DOHH2 (cell line): ENCODE results near the gene WNT3A.

Source experiments
- EZH2phosphoT487 ChIP-seq: fragments of 200-600 bp; sonication (generic); IDR thresholded peaks from 2 replicates; pipeline ENCODE4 v1.6.1; 2017; ENCODE audit warnings: borderline replicate concordance, mild to moderate bottlenecking, antibody characterized with exemption, low read length, moderate library complexity, mixed read lengths
- TF ChIP-seq, protein P1 (sequence below): fragments of 200-600 bp; sonication (generic); IDR thresholded peaks from one replicate; pipeline ENCODE4 v1.5.1; 2014; ENCODE audit warnings: antibody characterized with exemption, mild to moderate bottlenecking, low read depth, low read length; ENCODE audit not compliant: poor library complexity, severe bottlenecking

DNA sequence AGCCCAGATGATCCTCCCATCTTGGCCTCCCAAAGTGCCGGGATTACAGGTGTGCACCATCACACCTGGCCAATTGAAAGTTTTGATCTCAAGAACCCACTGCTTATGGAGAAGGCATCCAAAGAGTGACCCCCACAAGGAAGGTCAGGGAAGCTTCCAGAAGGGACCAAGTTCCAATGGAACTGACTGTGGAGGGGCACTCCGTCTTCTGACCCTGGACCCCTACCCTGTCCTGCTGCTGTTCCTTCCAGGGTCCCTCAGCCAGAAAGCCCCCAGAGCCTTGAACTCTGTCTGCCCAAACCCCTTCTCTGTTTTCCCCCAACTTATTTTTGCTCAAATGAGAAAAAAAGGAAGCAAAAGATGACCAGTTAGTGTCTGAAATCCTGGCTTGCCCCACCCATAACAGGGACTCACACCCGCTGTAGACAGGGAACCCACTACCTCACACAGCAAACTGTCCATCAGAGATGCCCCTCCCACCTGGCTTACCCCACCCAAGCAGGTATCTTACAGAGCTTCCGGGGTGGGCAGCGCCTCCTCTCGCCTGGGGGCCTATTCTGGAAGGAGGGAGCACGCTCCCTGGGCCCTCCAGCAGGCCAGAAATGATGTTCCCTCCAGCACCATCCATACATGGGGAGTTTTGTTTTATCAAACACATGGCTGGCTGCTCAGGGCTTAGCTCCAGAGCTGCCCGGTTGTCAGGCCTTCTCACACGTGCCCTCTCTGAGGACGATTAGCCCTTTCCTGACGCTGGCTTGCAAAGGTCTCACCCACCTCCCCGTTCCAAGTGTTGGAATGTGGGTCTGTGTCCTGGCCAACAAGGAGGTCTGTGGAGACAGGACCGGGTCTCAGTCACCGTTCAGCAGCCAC is 3.1 kb upstream of the WNT3A start:
- TF ChIP-seq, protein P1, sequence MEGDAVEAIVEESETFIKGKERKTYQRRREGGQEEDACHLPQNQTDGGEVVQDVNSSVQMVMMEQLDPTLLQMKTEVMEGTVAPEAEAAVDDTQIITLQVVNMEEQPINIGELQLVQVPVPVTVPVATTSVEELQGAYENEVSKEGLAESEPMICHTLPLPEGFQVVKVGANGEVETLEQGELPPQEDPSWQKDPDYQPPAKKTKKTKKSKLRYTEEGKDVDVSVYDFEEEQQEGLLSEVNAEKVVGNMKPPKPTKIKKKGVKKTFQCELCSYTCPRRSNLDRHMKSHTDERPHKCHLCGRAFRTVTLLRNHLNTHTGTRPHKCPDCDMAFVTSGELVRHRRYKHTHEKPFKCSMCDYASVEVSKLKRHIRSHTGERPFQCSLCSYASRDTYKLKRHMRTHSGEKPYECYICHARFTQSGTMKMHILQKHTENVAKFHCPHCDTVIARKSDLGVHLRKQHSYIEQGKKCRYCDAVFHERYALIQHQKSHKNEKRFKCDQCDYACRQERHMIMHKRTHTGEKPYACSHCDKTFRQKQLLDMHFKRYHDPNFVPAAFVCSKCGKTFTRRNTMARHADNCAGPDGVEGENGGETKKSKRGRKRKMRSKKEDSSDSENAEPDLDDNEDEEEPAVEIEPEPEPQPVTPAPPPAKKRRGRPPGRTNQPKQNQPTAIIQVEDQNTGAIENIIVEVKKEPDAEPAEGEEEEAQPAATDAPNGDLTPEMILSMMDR = no peak
- TF ChIP-seq EZH2phosphoT487 = no peak
